ENCODE results near the gene OPN5. TPM values are rescaled to one million over a fixed set of nuclear protein-coding genes. Genes with fewer than 3 reads are reported as not detected.

Gene OPN5
- total and polyA plus RNA-seq, 2 donors from 2014 or later = 0.16 TPM; not detected in 1

GRCh38 chr6:47853766-47854165 lies 71.9 kb downstream of the OPN5 start:
- no peak overlapping the region for H3K27ac ChIP-seq (ENCODE audit: low read depth in 2 of 2, low read length in 2 of 2)
- H3K9me3 ChIP-seq (ENCODE audit: control insufficient read depth in 2 of 3, insufficient read depth in 1 of 3, low read length in 3 of 3) = no peaks in the 10 kb centered on the region
- no peak for TF ChIP-seq CTCF (IDR thresholded peaks at IDR 0.05; ENCODE audit: borderline replicate concordance, extremely low read depth, insufficient read depth)
- no peaks in the 10 kb centered on the region for H3K36me3 ChIP-seq (ENCODE audit: control insufficient read depth in 2 of 3, insufficient read depth in 3 of 3, low read length in 3 of 3)
- DNase-seq (peak in 1 of 5 donors; percentile 20), FAIRE-seq (no peak)
- peaks cover 0 to 2% (median 0%) of the 10 kb centered on the region in 3 donors for H3K4me1 ChIP-seq (ENCODE audit: control insufficient read depth in 2 of 3, insufficient read depth in 2 of 3, low read depth in 1 of 3, low read length in 3 of 3)
- no peak overlapping the region for H3K4me3 ChIP-seq (ENCODE audit: low read length in 3 of 3)
- intact Hi-C loops (cut with DNase I) = no loop called here
- no peaks in the 10 kb centered on the region for H3K27me3 ChIP-seq (ENCODE audit: control insufficient read depth, insufficient read depth, low read length)
- no peak overlapping the region for H3K9ac ChIP-seq (ENCODE audit: low read length in 3 of 3)

- FAIRE-seq (no peak), DNase-seq (no peak)
- TF ChIP-seq CTCF (IDR thresholded peaks at IDR 0.05; ENCODE audit: borderline replicate concordance, extremely low read depth, insufficient read depth) = no peak
- Histone ChIP-seq H3K36me3 (ENCODE audit: control insufficient read depth in 2 of 3, insufficient read depth in 3 of 3, low read length in 3 of 3) (no peaks in the 10 kb centered on the region), H3K27me3 (ENCODE audit: control insufficient read depth, insufficient read depth, low read length) (no peaks in the 10 kb centered on the region), H3K27ac (ENCODE audit: low read depth in 2 of 2, low read length in 2 of 2) (no peak overlapping the region), H3K9ac (ENCODE audit: low read length in 3 of 3) (no peak overlapping the region), H3K4me1 (ENCODE audit: control insufficient read depth in 2 of 3, insufficient read depth in 2 of 3, low read depth in 1 of 3, low read length in 3 of 3) (peaks cover 0 to 4% (median 0%) of the 10 kb centered on the region in 3 donors), H3K9me3 (ENCODE audit: control insufficient read depth in 2 of 3, insufficient read depth in 1 of 3, low read length in 3 of 3) (no peaks in the 10 kb centered on the region), H3K4me3 (ENCODE audit: low read length in 3 of 3) (no peak overlapping the region)
- intact Hi-C loops (cut with DNase I) = no loop called here
These were observed 73.1 kb downstream of the OPN5 start for GRCh38 chr6:47854971-47855370.

GRCh38 chr6:47859175-47859574 lies 77.3 kb downstream of the OPN5 start:
- intact Hi-C loops (cut with DNase I) = no loop called here
- no peak for FAIRE-seq
- DNase-seq = peak in 2 of 5 donors; percentile 40 to 48

More at GRCh38 chr6:47859175-47859574, 77.3 kb downstream of the OPN5 start:
- no peak for TF ChIP-seq CTCF (IDR thresholded peaks at IDR 0.05; ENCODE audit: borderline replicate concordance, extremely low read depth, insufficient read depth)
- Histone ChIP-seq H3K36me3 (ENCODE audit: control insufficient read depth in 2 of 3, insufficient read depth in 3 of 3, low read length in 3 of 3) (no peaks in the 10 kb centered on the region), H3K27ac (ENCODE audit: low read depth in 2 of 2, low read length in 2 of 2) (no peak overlapping the region), H3K27me3 (ENCODE audit: control insufficient read depth, insufficient read depth, low read length) (no peaks in the 10 kb centered on the region), H3K9me3 (ENCODE audit: control insufficient read depth in 2 of 3, insufficient read depth in 1 of 3, low read length in 3 of 3) (no peaks in the 10 kb centered on the region), H3K4me3 (ENCODE audit: low read length in 3 of 3) (no peak overlapping the region), H3K4me1 (ENCODE audit: control insufficient read depth in 2 of 3, insufficient read depth in 2 of 3, low read depth in 1 of 3, low read length in 3 of 3) (peaks cover 0 to 4% (median 0%) of the 10 kb centered on the region in 3 donors), H3K9ac (ENCODE audit: low read length in 3 of 3) (no peak overlapping the region)
